GF-D8 (cell line): ENCODE measurements around the gene GET4.
A peak's percentile ranks its signal among the peaks of the same experiment; 100 is the strongest.
"Not testable (repeated sequence)": the region's sequence is repeated elsewhere in the genome, so short reads cannot be mapped to it uniquely, and the experiment has no call there.

ENCODE experiments used
- DNase-seq: peaks from one replicate; lab custom pipeline; 2025; lab: John Stamatoyannopoulos, UW

Gene GET4

GRCh38 chr7:871900-872537, 4.3 kb upstream of the GET4 start:
- no peak for DNase-seq

- not testable (repeated sequence) for DNase-seq
Observed at GRCh38 chr7:872685-873084, 3.7 kb upstream of the GET4 start.

GRCh38 chr7:873367-874002, 2.9 kb upstream of the GET4 start:
- DNase-seq: peak; percentile 92

GRCh38 chr7:874031-874749, 2.2 kb upstream of the GET4 start:
- no peak for DNase-seq

GRCh38 chr7:875051-875450, 1.3 kb upstream of the GET4 start:
- no peak for DNase-seq

GRCh38 chr7:875476-876076, 778 bp upstream of the GET4 start:
- DNase-seq: no peak

GRCh38 chr7:876972-877311, 588 bp downstream of the GET4 start:
- DNase-seq: no peak

GRCh38 chr7:877312-878232, 1.2 kb downstream of the GET4 start:
- DNase-seq: no peak

- DNase-seq: no peak
Observed at GRCh38 chr7:879093-879492, 2.7 kb downstream of the GET4 start.

- no peak for DNase-seq
Observed at GRCh38 chr7:879706-880105, 3.4 kb downstream of the GET4 start.

- DNase-seq: no peak
Observed at GRCh38 chr7:880450-880849, 4.1 kb downstream of the GET4 start.

GRCh38 chr7:881441-882234, 5.3 kb downstream of the GET4 start:
- no peak for DNase-seq

GRCh38 chr7:882336-883035, 6.1 kb downstream of the GET4 start:
- DNase-seq: no peak

GRCh38 chr7:883055-884021, 7.0 kb downstream of the GET4 start:
- no peak for DNase-seq

GRCh38 chr7:884191-885003, 8.0 kb downstream of the GET4 start:
- no peak for DNase-seq

GRCh38 chr7:885261-885892, 9.0 kb downstream of the GET4 start:
- no peak for DNase-seq

GRCh38 chr7:885893-886625, 9.7 kb downstream of the GET4 start:
- DNase-seq: no peak
